ENCODE results near the gene HECTD2.

- TF ChIP-seq CTCF (IDR thresholded peaks at IDR 0.05; ENCODE audit: low read depth, low read length, poor library complexity, severe bottlenecking) (no peak), EZH2phosphoT487 (IDR thresholded peaks at IDR 0.05; ENCODE audit: borderline replicate concordance, low read length) (no peak)
Measured at GRCh38 chr10:91487911-91488582, 77.9 kb downstream of the HECTD2 start.
